ENCODE data around the gene C3orf70.

C3orf70 gene

GRCh38 chr3:185094697-185095096, 58.2 kb downstream of the C3orf70 start:
- no peak overlapping the region for H3K9ac ChIP-seq
- no peak overlapping the region for H3K4me2 ChIP-seq
- no peaks in the 10 kb centered on the region for H3K36me3 ChIP-seq
- no peaks in the 10 kb centered on the region for H4K20me1 ChIP-seq
- no peak overlapping the region for H3K4me3 ChIP-seq
- H3K27ac ChIP-seq: no peak overlapping the region
- no peaks in the 10 kb centered on the region for H3K27me3 ChIP-seq
- H3K4me1 ChIP-seq: no peaks in the 10 kb centered on the region
- H3K9me3 ChIP-seq (replicated peaks in 1 of 11): peaks cover 0 to 11% (median 0%) of the 10 kb centered on the region in 11 experiments; a peak in 5 of 22 replicates
- TF ChIP-seq Cebpa-rat (IDR thresholded peaks at IDR 0.05): no peak

- Histone ChIP-seq H3K36me3 (no peaks in the 10 kb centered on the region), H3K9ac (no peak overlapping the region), H3K27me3 (no peaks in the 10 kb centered on the region), H3K27ac (no peak overlapping the region), H3K9me3 (replicated peaks in 1 of 11) (no peaks in the 10 kb centered on the region), H4K20me1 (no peaks in the 10 kb centered on the region), H3K4me3 (no peak overlapping the region), H3K4me2 (no peak overlapping the region), H3K4me1 (no peaks in the 10 kb centered on the region)
- no peak for TF ChIP-seq Cebpa-rat (IDR thresholded peaks at IDR 0.05)
Measured at GRCh38 chr3:185093116-185093515, 59.7 kb downstream of the C3orf70 start.

GRCh38 chr3:185090811-185091210, 62.0 kb downstream of the C3orf70 start:
- H3K4me2 ChIP-seq: no peak overlapping the region
- H3K27me3 ChIP-seq: no peaks in the 10 kb centered on the region
- no peak overlapping the region for H3K4me3 ChIP-seq
- H4K20me1 ChIP-seq: no peaks in the 10 kb centered on the region
- H3K9me3 ChIP-seq (replicated peaks in 1 of 11): no peaks in the 10 kb centered on the region
- H3K36me3 ChIP-seq: no peaks in the 10 kb centered on the region
- no peak for TF ChIP-seq Cebpa-rat (IDR thresholded peaks at IDR 0.05)
- H3K4me1 ChIP-seq: no peaks in the 10 kb centered on the region
- H3K27ac ChIP-seq: no peak overlapping the region
- H3K9ac ChIP-seq: no peak overlapping the region

GRCh38 chr3:185089751-185090150, 63.1 kb downstream of the C3orf70 start:
- no peak overlapping the region for H3K4me2 ChIP-seq
- H3K9ac ChIP-seq: no peak overlapping the region
- no peaks in the 10 kb centered on the region for H3K36me3 ChIP-seq
- H3K9me3 ChIP-seq (replicated peaks in 1 of 11): no peaks in the 10 kb centered on the region
- no peaks in the 10 kb centered on the region for H4K20me1 ChIP-seq
- H3K27ac ChIP-seq: no peak overlapping the region
- no peaks in the 10 kb centered on the region for H3K27me3 ChIP-seq
- no peak for TF ChIP-seq Cebpa-rat (IDR thresholded peaks at IDR 0.05)
- no peaks in the 10 kb centered on the region for H3K4me1 ChIP-seq
- H3K4me3 ChIP-seq: no peak overlapping the region

GRCh38 chr3:185089343-185089742, 63.5 kb downstream of the C3orf70 start:
- TF ChIP-seq Cebpa-rat (IDR thresholded peaks at IDR 0.05): no peak
- H3K27me3 ChIP-seq: no peaks in the 10 kb centered on the region
- H4K20me1 ChIP-seq: no peaks in the 10 kb centered on the region
- H3K27ac ChIP-seq: no peak overlapping the region
- no peak overlapping the region for H3K9ac ChIP-seq
- no peaks in the 10 kb centered on the region for H3K9me3 ChIP-seq (replicated peaks in 1 of 11)
- no peaks in the 10 kb centered on the region for H3K4me1 ChIP-seq
- H3K4me3 ChIP-seq: no peak overlapping the region
- no peak overlapping the region for H3K4me2 ChIP-seq
- no peaks in the 10 kb centered on the region for H3K36me3 ChIP-seq

GRCh38 chr3:185087419-185087818, 65.4 kb downstream of the C3orf70 start:
- no peaks in the 10 kb centered on the region for H3K4me1 ChIP-seq
- no peak overlapping the region for H3K9ac ChIP-seq
- no peaks in the 10 kb centered on the region for H3K36me3 ChIP-seq
- no peaks in the 10 kb centered on the region for H3K9me3 ChIP-seq (replicated peaks in 1 of 11)
- no peak overlapping the region for H3K4me2 ChIP-seq
- no peak overlapping the region for H3K27ac ChIP-seq
- H3K4me3 ChIP-seq: no peak overlapping the region
- TF ChIP-seq Cebpa-rat (IDR thresholded peaks at IDR 0.05): no peak
- no peaks in the 10 kb centered on the region for H3K27me3 ChIP-seq
- H4K20me1 ChIP-seq: no peaks in the 10 kb centered on the region

GRCh38 chr3:185084901-185085300, 68.0 kb downstream of the C3orf70 start:
- Histone ChIP-seq H3K9ac (no peak overlapping the region), H3K27me3 (no peaks in the 10 kb centered on the region)

GRCh38 chr3:185084402-185084801, 68.5 kb downstream of the C3orf70 start:
- Histone ChIP-seq H3K27ac (no peak overlapping the region), H3K4me2 (no peak overlapping the region), H3K9ac (no peak overlapping the region), H3K4me3 (no peak overlapping the region), H3K36me3 (no peaks in the 10 kb centered on the region), H4K20me1 (no peaks in the 10 kb centered on the region), H3K9me3 (replicated peaks in 1 of 11) (no peaks in the 10 kb centered on the region), H3K4me1 (no peaks in the 10 kb centered on the region), H3K27me3 (no peaks in the 10 kb centered on the region)
- no peak for TF ChIP-seq Cebpa-rat (IDR thresholded peaks at IDR 0.05)

More at GRCh38 chr3:185084901-185085300, 68.0 kb downstream of the C3orf70 start:
- no peaks in the 10 kb centered on the region for H4K20me1 ChIP-seq
- no peaks in the 10 kb centered on the region for H3K9me3 ChIP-seq (replicated peaks in 1 of 11)
- no peak overlapping the region for H3K4me3 ChIP-seq
- no peak for TF ChIP-seq Cebpa-rat (IDR thresholded peaks at IDR 0.05)
- H3K4me1 ChIP-seq: no peaks in the 10 kb centered on the region
- H3K4me2 ChIP-seq: no peak overlapping the region
- no peaks in the 10 kb centered on the region for H3K36me3 ChIP-seq
- H3K27ac ChIP-seq: no peak overlapping the region

GRCh38 chr3:185082829-185083228, 70.0 kb downstream of the C3orf70 start:
- no peaks in the 10 kb centered on the region for H3K27me3 ChIP-seq
- no peak overlapping the region for H3K4me2 ChIP-seq
- no peaks in the 10 kb centered on the region for H4K20me1 ChIP-seq
- H3K4me1 ChIP-seq: no peaks in the 10 kb centered on the region
- H3K9me3 ChIP-seq (replicated peaks in 1 of 11): no peaks in the 10 kb centered on the region
- no peak overlapping the region for H3K9ac ChIP-seq
- H3K27ac ChIP-seq: no peak overlapping the region
- H3K4me3 ChIP-seq: no peak overlapping the region
- TF ChIP-seq Cebpa-rat (IDR thresholded peaks at IDR 0.05): no peak
- no peaks in the 10 kb centered on the region for H3K36me3 ChIP-seq

GRCh38 chr3:185082149-185082548, 70.7 kb downstream of the C3orf70 start:
- H4K20me1 ChIP-seq: no peaks in the 10 kb centered on the region
- no peak overlapping the region for H3K27ac ChIP-seq
- H3K4me2 ChIP-seq: no peak overlapping the region
- H3K9ac ChIP-seq: no peak overlapping the region
- no peak overlapping the region for H3K4me3 ChIP-seq
- H3K36me3 ChIP-seq: no peaks in the 10 kb centered on the region
- H3K27me3 ChIP-seq: no peaks in the 10 kb centered on the region
- no peak for TF ChIP-seq Cebpa-rat (IDR thresholded peaks at IDR 0.05)
- no peaks in the 10 kb centered on the region for H3K9me3 ChIP-seq (replicated peaks in 1 of 11)
- no peaks in the 10 kb centered on the region for H3K4me1 ChIP-seq

GRCh38 chr3:185081521-185081920, 71.3 kb downstream of the C3orf70 start:
- no peaks in the 10 kb centered on the region for H3K4me1 ChIP-seq
- no peak overlapping the region for H3K4me2 ChIP-seq
- TF ChIP-seq Cebpa-rat (IDR thresholded peaks at IDR 0.05): no peak
- H4K20me1 ChIP-seq: no peaks in the 10 kb centered on the region
- no peaks in the 10 kb centered on the region for H3K9me3 ChIP-seq (replicated peaks in 1 of 11)
- no peaks in the 10 kb centered on the region for H3K27me3 ChIP-seq
- H3K4me3 ChIP-seq: no peak overlapping the region
- no peak overlapping the region for H3K9ac ChIP-seq
- H3K27ac ChIP-seq: no peak overlapping the region
- no peaks in the 10 kb centered on the region for H3K36me3 ChIP-seq
